ENCODE results near the gene GABARAPL1.

The GABARAPL1 gene

GRCh38 chr12:10235761-10236631 is 23.3 kb downstream of the GABARAPL1 start:
- DNase-seq (ENCODE audit: low spot score) = peak; percentile 24

- no peak for DNase-seq (ENCODE audit: low spot score)
These were observed 24.0 kb downstream of the GABARAPL1 start for GRCh38 chr12:10236720-10237119.

GRCh38 chr12:10238526-10238925 is 25.8 kb downstream of the GABARAPL1 start:
- no peak for DNase-seq (ENCODE audit: low spot score)

GRCh38 chr12:10241290-10241689 is 28.6 kb downstream of the GABARAPL1 start:
- no peak for DNase-seq (ENCODE audit: low spot score)

GRCh38 chr12:10241727-10242126 is 29.1 kb downstream of the GABARAPL1 start:
- no peak for DNase-seq (ENCODE audit: low spot score)

- no peak for DNase-seq (ENCODE audit: low spot score)
These were observed 29.9 kb downstream of the GABARAPL1 start for GRCh38 chr12:10242539-10242938.

GRCh38 chr12:10243818-10244520 is 31.3 kb downstream of the GABARAPL1 start:
- peak; percentile 27 for DNase-seq (ENCODE audit: low spot score)

- no peak for DNase-seq (ENCODE audit: low spot score)
These were observed 34.9 kb downstream of the GABARAPL1 start for GRCh38 chr12:10247436-10248058.

- DNase-seq (ENCODE audit: low spot score) = peak; percentile 18
These were observed 37.2 kb downstream of the GABARAPL1 start for GRCh38 chr12:10249690-10250455.

- no peak for DNase-seq (ENCODE audit: low spot score)
These were observed 39.0 kb downstream of the GABARAPL1 start for GRCh38 chr12:10251669-10252068.

- no peak for DNase-seq (ENCODE audit: low spot score)
These were observed 39.5 kb downstream of the GABARAPL1 start for GRCh38 chr12:10252201-10252600.

- DNase-seq (ENCODE audit: low spot score) = no peak
These were observed 43.4 kb downstream of the GABARAPL1 start for GRCh38 chr12:10256064-10256463.

- no peak for DNase-seq (ENCODE audit: low spot score)
These were observed 48.2 kb downstream of the GABARAPL1 start for GRCh38 chr12:10260927-10261326.

GRCh38 chr12:10268037-10268436 is 55.4 kb downstream of the GABARAPL1 start:
- no peak for DNase-seq (ENCODE audit: low spot score)

- no peak for DNase-seq (ENCODE audit: low spot score)
These were observed 59.8 kb downstream of the GABARAPL1 start for GRCh38 chr12:10272467-10272866.
